HG03196 (cell line): Measurements from ENCODE around the gene POLK.

Experiments
- ATAC-seq: cut with Tn5 transposase; IDR thresholded peaks from one replicate; pipeline ENCODE4 v1.9.1; 2021; ENCODE audit not compliant: unreplicated experiment

The POLK gene

DNA sequence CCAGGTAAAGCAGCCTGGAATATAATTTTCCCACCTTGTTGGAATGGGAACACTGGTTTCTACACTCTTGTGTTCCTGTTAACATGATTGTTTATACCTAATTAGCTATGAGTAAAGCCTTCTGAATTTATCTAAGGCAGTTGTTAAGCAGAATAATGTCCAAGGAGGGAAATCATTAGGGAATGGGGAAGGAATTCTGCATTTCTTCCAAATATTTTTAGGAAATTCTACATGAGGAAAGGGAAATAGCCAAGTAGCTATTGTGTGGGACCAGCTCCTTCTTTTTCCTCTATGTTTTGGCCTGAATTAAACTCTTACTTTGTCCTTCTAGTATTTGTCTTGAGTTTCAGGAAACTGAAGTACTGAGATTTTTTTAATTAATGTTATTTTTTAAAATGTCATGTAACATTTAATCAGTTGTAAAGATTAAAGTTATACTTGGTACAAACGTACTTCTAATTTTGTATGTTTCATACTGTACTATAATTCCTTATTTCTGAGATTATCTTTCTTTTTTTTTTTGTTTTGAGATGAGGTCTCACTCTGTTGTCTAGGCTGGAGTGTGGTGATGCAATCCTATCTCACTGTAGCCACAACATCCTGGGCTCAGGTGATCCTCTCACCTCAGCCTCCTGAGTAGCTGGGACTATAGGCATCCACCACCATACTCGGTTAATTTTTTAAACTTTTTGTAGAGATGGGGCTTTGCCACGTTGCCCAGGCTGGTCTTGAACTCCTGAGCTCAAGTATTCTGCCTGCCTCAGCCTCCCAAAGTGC lies 128.0 kb downstream of the POLK start:
- no peak for ATAC-seq

DNA sequence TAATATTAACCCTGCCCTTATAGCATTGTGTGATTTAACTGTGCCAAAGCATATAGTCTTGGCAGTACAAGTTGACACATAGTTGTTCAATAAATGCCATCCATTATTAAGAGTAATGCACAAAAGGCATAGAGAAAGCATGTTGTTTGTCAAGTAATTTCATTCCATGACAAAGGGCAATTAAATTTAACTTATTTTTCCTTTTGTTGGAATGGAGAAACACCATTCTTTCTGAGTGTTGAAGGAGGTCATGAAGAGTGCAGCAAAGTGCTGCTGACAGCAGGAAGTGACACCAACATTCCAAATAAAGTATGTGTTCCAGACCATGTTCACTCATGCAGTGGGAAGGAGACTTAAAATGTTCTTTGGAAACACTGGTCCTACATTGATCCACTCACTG lies 128.7 kb downstream of the POLK start:
- no peak for ATAC-seq

DNA sequence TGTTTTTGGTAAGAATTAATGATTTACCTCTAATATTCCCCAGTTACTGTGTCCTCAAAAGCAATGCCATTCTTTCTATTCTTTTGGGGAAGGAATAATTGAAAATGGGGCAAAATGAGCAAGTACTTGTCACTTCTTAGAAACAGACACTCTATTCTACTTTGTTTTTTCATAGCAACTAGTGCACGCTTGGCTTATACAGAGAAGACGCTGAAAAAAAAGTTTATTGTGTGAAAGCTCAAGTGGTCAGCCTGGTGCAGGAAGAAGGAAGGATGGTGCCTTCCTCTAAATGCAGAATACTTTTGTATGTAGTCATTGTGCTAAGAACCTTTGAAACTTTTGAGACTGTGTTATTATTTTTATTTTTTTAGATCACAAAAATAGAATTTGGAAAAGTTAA lies 129.1 kb downstream of the POLK start:
- ATAC-seq, result no peak

DNA sequence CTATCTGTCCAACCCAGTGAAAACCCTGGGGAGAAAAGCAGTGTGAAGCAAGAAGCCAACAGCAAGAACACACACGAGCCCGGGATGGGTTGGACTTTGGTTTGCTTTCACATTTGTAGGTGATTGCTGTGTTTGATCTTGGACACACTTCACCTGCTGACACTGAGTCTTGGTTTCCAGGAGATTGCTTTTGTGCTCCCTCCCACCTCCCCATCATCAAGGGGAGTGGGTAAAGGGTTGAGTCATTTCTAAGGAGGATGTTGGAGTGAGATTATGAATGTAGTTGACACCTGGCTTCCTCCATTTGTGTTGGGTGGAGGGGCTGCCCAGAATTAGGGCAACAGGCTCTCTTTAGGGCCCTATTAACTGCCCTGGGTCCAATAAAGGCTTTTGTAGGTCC lies 137.0 kb downstream of the POLK start:
- ATAC-seq, result no peak
